Peyer's patch (tissue), 4 donors: ENCODE data around the gene STAC. TPM values are rescaled to one million over a fixed set of nuclear protein-coding genes. Genes with fewer than 3 reads are reported as not detected.
"Not testable (repeated sequence)": the region's sequence is repeated elsewhere in the genome, so short reads cannot be mapped to it uniquely, and the experiment has no call there.

Experiments used
- DNase-seq, 3 donors: peaks; one replicate each; pipeline ENCODE4 v3.0.0-alpha.2; 2017 to 2019
- H3K27ac ChIP-seq, 4 donors: fragments of 200-600 bp; sonication (generic); one replicate each; pipeline ENCODE4 v1.5.1; 2016 to 2019
- H3K27me3 ChIP-seq, 2 donors: fragments of 200-600 bp; sonication (generic); one replicate each; pipeline ENCODE4 v1.5.1; 2019
- H3K36me3 ChIP-seq, 3 donors: fragments of 200-600 bp; sonication (generic); one replicate each; pipeline ENCODE4 v1.5.1; 2016 to 2019
- H3K4me1 ChIP-seq, 4 donors: fragments of 200-600 bp; sonication (generic); one replicate each; pipeline ENCODE4 v1.5.1; 2016 to 2019
- H3K4me3 ChIP-seq, 4 donors: fragments of 200-600 bp; sonication (generic); 1 replicate in 3 of 4; 2 replicates in 1 of 4; pipeline ENCODE4 v1.5.1; 2016 to 2019; ENCODE audit warnings: mild to moderate bottlenecking in 1 of 4
- H3K9me3 ChIP-seq, 4 donors: fragments of 200-600 bp; sonication (generic); one replicate each; pipeline ENCODE4 v1.5.1; 2016 to 2019; ENCODE audit warnings: mild to moderate bottlenecking in 1 of 4
- CTCF ChIP-seq, 6 experiments: fragments of 450-650 bp in 4 of 6; fragments of 200-600 bp in 2 of 6; sonication (generic) in 1 of 6; IDR thresholded peaks; one replicate each; pipeline ENCODE4 v1.5.1; 2017 to 2019; ENCODE audit warnings: antibody characterized with exemption in 6 of 6, mild to moderate bottlenecking in 3 of 6, moderate library complexity in 1 of 6
- POLR2A ChIP-seq, 2 donors: fragments of 450-650 bp; IDR thresholded peaks; one replicate each; pipeline ENCODE4 v1.5.1; 2017; ENCODE audit warnings: antibody characterized with exemption in 2 of 2, mild to moderate bottlenecking in 2 of 2, moderate library complexity in 2 of 2
- total RNA-seq, 4 donors: library from RNA; depleted of rRNA; stranded (reverse); fragments of >200 nt; gene quantifications; one replicate each; pipeline ENCODE4 v1.1.0, GENCODE V29; 2016

Gene STAC
- total RNA-seq, 4 donors from 2014 or later: not detected

GRCh38 chr3:36560685-36561084, 180.4 kb downstream of the STAC start:
- TF ChIP-seq CTCF (IDR thresholded peaks at IDR 0.05): no peak
- no peak for TF ChIP-seq POLR2A (IDR thresholded peaks at IDR 0.05)
- Histone ChIP-seq H3K4me1 (no peaks in the 10 kb centered on the region), H3K4me3 (no peak overlapping the region), H3K9me3 (no peaks in the 10 kb centered on the region), H3K36me3 (no peaks in the 10 kb centered on the region), H3K27ac (no peak overlapping the region), H3K27me3 (no peaks in the 10 kb centered on the region)
- no peak for DNase-seq

DNA sequence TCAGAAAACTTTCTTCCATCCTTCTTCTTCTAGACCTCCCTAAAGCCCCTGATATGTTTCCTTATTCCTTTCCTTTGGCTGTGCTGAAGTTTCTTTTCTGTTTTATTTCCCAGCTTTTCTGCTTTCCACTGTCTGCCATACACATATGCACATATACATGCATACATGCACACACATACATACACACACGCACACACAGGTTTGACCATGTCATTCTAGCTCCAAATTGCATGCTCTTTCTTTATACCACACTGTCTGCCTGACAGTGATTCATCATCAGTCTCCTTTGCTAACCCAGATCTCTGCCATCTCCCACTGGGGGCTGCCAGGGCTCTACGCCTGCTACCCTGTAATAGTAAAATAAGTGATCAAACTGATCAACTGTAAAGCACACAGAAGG, 181.3 kb downstream of the STAC start:
- no peaks in the 10 kb centered on the region for H3K4me1 ChIP-seq
- H3K36me3 ChIP-seq: no peaks in the 10 kb centered on the region
- H3K4me3 ChIP-seq: no peak overlapping the region
- no peaks in the 10 kb centered on the region for H3K9me3 ChIP-seq
- TF ChIP-seq POLR2A (IDR thresholded peaks at IDR 0.05) (no peak), CTCF (IDR thresholded peaks at IDR 0.05) (no peak)
- H3K27me3 ChIP-seq: no peaks in the 10 kb centered on the region
- DNase-seq: no peak
- no peak overlapping the region for H3K27ac ChIP-seq

GRCh38 chr3:36562945-36563344, 182.6 kb downstream of the STAC start:
- no peak for TF ChIP-seq POLR2A (IDR thresholded peaks at IDR 0.05)
- no peak for TF ChIP-seq CTCF (IDR thresholded peaks at IDR 0.05)
- Histone ChIP-seq H3K36me3 (no peaks in the 10 kb centered on the region), H3K27ac (no peak overlapping the region), H3K4me1 (no peaks in the 10 kb centered on the region), H3K4me3 (no peak overlapping the region), H3K27me3 (no peaks in the 10 kb centered on the region), H3K9me3 (no peaks in the 10 kb centered on the region)
- DNase-seq: no peak

DNA sequence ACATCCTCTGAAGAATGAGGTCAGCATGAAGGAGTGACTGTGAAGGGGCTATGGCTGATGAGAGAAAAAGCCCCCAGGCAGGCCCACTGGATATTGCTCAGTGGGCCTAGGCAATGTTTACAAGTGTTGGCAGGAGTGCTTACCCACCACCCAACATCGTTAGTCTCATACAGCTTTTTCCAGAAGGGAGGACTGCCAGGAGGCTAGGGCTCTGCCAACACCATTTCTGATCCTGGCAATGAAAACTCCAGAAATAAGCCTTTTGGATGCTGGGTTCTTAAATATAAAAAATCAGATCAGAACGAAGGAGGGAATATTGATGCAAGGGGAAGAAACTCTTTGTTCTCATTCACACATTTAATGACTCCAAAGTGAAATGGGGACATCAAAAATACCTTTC, 194.9 kb downstream of the STAC start:
- Histone ChIP-seq H3K27ac (no peak overlapping the region), H3K36me3 (no peaks in the 10 kb centered on the region), H3K4me1 (no peaks in the 10 kb centered on the region), H3K4me3 (no peak overlapping the region), H3K27me3 (no peaks in the 10 kb centered on the region), H3K9me3 (no peaks in the 10 kb centered on the region)
- no peak for DNase-seq
- TF ChIP-seq CTCF (IDR thresholded peaks at IDR 0.05) (no peak), POLR2A (IDR thresholded peaks at IDR 0.05) (no peak)

- not testable (repeated sequence) for H3K4me3 ChIP-seq, H3K36me3 ChIP-seq, DNase-seq, H3K27me3 ChIP-seq, H3K9me3 ChIP-seq, H3K4me1 ChIP-seq, H3K27ac ChIP-seq
Measured at GRCh38 chr3:36578418-36578817, 198.1 kb downstream of the STAC start.

DNA sequence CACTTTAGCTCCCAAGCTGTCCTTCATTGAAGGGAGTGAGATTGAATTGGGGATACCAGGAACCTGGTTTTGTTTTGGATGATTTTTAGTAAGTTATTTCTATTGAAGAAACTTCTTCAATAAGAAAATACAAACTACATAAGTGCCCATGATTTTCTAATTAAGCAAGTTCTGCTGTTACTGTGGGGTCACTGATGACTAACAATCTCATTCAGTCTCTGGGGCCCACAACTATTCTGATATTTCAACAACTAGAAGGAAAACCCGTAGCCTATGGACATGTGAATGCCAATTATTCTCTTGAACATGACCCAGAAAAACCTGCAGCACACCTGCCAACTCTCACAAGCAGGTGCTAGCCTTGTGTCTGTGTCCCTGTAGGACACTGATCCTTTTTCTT, 199.4 kb downstream of the STAC start:
- Histone ChIP-seq H3K4me1 (no peaks in the 10 kb centered on the region), H3K36me3 (no peaks in the 10 kb centered on the region), H3K9me3 (no peaks in the 10 kb centered on the region), H3K27ac (no peak overlapping the region), H3K27me3 (no peaks in the 10 kb centered on the region), H3K4me3 (no peak overlapping the region)
- no peak for DNase-seq
- TF ChIP-seq CTCF (IDR thresholded peaks at IDR 0.05) (no peak), POLR2A (IDR thresholded peaks at IDR 0.05) (no peak)
